ENCODE results near the gene SECTM1.

Gene SECTM1

DNA sequence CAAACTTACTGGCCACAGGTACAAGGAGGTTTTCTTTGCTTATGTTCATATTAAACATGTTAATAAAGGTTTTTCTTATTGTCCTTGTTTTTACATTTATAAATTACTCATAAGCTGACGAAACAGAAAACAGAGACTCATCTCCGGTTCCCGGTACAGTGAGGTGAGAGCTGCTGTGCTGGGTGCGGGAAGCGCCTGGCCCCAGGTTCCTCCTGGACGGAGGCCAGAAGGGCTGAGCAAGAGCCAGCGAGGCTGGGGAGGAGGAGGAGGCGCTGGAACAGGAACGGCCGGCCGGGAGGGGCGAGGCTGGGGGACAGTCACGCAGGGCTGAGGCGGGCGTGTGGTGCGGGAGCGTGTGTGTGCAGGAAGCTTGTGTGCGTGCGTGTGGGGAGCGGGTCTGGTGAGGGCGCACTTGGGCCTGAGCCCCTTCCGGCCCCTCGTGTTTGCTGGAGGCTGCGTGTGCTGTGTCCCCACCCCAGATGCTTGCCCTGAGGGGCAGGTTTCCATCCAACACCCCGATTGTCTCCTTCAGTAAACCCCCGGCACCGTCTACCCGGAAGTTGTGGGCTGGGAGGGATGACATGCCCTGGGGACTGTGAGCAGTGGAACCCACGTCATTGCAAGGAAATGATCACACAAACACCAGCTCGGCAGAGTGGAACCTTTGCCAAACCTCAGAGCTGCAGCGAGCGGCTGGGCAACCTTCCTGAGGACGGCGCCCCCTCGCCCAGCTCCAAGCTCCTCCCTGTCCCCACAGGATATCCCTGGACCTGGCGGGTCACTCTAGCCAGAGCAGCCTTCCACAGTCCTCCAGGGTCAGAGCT, 35.6 kb downstream of the SECTM1 start:
- peak; percentile 96 for DNase-seq

GRCh38 chr17:82297280-82297713, 36.3 kb downstream of the SECTM1 start:
- DNase-seq, result peak; percentile 90

DNA sequence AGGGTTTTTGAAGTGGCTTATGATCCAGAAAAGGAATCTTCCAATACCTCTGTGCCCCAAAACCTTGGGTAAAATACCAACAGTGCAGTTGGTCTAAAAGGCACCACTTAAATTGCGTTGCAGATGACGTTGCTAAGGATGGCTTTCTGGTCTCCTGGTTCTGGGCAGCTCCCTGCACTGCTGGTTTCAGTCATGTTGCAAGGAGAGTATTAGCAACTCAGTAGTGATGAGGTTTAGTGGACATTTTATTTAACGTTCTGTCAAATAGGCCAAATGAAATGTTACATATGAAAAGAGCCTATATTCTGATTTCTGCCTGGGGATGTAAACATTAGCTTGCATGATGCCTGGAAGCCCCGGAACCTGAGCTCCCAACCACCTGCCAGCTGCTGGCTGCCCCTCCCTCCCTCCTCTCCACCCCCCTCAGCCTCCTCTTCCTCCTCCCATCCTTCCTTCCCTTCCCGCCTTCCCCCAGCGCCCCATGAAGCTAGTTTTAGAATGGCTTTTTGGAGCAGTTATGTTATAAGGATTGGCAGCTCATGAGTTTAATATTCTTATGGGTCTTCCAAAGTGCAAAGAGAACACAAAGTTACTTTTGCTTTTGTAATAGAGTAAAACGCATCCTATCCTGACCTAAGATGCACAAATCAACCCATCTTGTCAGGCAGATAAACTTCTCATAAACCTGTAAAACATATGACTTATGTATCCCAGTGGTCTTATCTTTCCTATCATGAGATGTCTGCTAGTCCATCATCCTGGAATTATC, 36.9 kb downstream of the SECTM1 start:
- no peak for DNase-seq

- no peak for DNase-seq
Observed at GRCh38 chr17:82295472-82295814, 38.1 kb downstream of the SECTM1 start.

- no peak for DNase-seq
Observed at GRCh38 chr17:82294064-82294773, 39.3 kb downstream of the SECTM1 start.

DNA sequence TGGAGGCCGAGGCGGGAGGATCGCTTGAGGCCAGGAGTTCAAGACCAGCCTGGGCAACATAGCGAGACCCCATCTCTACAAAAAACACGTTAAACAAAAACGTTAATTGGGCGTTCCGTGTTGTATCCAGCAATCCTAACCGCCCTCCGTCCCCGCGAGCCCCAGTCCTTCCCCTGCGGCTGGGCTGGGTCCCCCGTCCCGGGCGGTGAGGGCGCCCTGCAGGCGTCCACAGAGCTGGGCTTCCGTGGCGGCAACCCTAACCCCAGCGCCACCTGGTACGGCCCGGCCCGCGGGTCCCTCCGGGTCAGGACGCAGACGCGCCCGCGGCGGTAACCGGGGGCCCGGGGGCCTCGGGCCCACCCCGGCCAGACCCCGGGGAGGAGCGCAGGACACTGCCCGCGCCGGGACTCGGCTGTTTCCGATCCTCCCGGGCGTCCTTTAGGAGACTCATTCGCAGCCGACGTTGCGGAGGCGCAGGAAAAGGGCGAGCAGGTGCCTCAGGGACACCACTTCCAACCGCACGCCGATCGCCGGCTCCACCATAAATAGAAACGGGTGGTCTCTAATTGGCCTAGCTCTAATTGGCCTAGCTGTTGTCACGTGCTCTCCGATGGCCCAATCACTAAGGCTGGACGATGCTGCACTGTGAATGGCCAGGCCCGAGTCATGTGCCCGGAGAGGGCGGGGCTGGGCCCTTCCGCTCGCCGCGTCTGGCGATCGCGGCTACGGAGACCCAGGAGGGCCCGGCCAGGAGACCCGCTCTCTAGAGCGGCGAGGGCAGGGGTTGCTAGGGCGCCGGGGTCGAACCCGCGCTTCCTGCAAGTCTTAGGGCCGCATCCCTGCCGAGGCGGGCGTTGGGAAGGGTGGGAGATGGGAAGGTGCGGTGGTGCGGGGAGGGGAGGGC, 41.1 kb downstream of the SECTM1 start:
- peak; percentile 97 for DNase-seq

DNA sequence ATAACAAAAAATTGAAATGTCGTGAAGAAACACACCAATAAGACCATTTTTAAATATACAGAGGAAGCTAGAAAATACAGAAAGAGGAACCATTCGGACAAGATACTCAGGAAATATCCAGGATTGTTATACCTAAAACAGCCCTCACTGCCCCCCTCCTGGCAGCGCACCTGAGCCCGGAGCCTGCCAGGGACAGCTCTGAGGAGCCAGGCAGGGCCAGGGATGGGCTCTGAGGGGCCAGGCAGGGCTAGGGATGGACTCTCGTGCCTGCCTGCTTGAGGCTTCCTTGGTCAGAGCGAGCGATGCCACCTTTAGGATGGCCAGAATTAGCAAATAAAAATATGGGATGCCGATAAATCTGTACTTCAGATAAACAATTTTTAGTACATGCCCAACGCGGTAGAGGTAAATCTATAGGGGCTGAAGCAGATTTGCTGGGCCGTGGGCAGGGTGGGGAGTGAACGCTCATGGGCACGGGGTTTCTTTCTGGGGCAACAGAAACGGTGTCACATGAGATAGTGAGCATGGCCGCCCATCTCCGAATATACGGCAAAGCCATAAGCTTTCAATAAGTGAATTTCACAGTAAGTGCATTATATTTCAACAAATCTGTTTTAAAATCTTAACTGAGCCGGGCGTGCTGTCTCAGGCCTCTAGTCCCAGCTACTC, 41.9 kb downstream of the SECTM1 start:
- no peak for DNase-seq

DNA sequence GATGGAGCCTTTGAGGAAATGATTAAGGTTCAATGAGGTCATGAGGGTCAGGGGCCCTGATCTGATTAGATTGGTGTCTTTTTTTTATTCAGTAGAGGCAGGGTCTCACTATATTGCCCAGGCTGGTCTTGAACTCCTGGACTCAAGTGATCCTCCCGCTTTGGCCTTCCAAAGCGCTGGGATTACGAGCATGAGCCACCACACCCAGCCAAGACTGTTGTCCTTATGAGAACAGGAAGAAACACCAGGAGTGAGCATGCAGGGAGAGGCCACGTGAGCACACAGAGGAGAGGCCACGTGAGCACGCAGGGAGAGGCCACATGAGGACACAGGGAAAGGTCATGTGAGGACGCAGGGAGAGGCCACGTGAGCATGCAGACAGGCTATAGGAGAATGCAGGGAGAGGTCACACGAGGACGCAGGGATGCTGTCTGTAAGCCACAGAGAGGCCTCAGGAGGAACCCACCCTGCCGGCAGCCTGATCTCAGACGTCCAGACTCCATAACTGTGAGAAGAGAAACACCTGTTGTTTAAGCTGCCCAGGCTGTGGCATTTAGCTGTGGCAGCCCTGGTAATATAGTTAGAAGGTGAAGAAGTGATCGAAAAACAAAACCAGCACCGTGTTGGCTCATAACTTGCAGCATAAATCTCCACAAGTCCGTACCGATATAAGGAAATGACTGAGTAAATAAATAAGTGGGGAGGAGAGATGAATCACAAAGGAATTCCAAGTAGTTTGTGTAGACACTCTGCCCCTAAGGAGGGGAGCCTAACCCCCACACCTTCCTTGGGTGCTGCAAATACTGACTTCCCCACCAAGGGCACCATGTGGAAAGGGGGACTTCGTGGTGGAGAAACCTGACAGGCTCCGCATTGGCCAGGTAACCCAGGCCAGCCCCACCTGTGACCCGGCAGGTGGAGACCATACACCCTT, 45.4 kb downstream of the SECTM1 start:
- peak; percentile 40 for DNase-seq

- DNase-seq, result no peak
Observed at GRCh38 chr17:82287013-82287867, 46.3 kb downstream of the SECTM1 start.

DNA sequence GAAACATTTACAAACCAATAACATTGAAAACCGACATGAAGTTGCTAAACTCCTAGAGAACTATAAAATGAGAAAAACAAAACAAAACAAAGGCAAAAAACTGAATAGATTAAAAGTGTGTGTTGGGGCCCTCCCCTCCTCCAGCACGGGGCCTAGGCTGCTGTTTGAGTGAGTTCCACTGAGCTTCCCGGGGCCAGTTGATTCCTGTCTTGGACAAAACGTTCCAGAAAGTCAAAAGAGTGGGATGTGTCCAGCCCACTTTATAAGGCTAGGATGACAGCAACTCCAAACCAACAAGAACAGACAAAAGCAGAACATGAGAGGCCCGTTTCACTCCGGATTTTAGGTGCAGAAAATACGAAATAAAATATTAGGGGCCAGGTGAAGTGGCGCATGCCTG, 48.4 kb downstream of the SECTM1 start:
- DNase-seq, result no peak

DNA sequence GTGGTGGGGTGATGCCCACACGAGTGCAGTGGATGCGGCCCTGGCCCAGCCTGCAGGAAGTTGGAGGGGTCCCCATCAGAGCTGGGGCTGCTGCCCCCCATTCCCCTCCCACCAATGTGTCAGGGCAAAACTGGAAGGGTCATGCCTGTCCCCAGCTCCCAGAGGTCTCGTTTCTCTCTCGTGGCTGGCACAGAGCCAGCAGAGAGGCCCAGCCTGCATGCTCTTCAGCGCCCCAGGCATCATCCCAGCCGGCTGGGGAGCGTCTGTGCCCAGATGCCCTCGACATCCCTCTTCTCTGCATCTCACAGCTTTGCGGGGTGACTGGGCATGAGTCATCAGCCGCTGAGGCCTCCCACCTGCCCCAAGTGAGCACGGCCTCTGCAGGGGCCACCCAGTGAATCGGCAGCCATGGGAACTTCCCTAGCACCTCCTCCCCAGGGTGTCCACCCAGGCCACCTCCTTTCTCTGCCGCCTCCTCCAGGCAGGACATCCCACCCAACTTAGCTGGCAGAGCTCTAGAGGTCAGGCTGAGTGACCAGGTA, 50.3 kb downstream of the SECTM1 start:
- peak; percentile 64 for DNase-seq

DNA sequence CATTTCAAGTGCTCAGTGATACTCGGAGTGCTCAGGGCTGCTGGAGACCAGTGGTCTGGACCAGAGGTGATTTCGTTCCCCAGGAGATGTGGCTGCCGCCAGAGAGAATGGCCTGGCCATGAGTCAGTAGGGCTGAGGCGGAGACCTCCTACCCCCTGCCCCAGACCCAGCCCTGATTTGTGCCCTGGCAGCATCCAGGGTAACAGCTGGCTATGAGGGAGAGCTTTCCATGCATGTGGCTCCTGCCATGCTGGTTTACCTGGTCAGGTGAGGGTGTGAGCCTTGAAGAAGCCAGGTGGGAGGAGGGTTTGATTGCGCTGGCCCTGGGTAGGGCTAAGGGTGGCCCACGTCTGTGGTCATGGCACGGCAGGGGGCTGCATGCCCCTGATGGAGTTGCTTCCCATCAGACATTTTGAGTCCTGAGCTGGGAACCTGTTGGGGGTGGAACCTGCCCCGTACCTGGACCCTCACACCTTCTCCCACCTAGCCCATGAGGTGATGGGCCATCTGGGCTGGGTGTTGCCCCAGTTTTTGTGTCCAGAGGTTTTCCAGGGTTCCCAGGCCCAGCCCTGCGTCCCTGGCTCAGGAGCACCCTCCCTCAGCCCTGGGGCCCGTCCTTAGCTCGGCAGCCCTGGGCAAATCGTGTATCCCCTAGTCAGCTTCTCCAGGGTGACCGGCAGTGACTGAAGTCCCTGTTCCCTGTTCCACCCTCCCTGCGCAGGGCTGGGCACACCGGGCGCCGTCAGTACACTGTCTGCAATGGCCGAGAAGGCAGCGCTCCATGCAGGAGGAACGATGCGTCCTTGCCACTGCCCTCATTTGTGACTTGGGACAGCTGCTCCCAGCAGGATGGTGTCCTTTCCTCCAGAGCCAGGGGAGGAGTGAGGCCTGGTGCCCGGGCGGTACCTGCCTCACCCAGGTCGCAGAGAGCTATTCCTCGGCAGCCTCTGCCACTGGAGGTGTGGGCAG, 51.0 kb downstream of the SECTM1 start:
- DNase-seq, result no peak

GRCh38 chr17:82281502-82282238, 51.9 kb downstream of the SECTM1 start:
- DNase-seq, result no peak

DNA sequence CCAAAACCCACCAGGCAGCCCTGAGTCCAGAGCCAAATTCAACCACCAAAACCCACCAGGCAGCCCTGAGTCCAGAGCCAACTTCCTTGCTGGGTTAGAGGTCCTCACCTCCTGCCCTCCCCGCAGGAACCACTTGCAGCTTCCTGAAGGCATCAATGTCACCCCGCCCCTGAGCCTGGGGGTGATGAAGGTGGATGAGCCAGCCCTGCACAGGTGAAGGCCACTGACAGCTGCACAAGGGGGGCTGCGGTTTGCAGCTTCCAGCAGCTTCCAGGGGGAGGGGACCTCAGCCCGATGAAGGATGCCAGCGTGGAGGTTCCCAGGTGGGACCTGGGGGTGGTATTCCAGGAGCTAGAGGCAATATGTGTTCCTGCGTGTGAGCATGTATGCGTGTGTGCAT, 52.5 kb downstream of the SECTM1 start:
- no peak for DNase-seq

- DNase-seq, result no peak
Observed at GRCh38 chr17:82280537-82280936, 53.0 kb downstream of the SECTM1 start.

DNA sequence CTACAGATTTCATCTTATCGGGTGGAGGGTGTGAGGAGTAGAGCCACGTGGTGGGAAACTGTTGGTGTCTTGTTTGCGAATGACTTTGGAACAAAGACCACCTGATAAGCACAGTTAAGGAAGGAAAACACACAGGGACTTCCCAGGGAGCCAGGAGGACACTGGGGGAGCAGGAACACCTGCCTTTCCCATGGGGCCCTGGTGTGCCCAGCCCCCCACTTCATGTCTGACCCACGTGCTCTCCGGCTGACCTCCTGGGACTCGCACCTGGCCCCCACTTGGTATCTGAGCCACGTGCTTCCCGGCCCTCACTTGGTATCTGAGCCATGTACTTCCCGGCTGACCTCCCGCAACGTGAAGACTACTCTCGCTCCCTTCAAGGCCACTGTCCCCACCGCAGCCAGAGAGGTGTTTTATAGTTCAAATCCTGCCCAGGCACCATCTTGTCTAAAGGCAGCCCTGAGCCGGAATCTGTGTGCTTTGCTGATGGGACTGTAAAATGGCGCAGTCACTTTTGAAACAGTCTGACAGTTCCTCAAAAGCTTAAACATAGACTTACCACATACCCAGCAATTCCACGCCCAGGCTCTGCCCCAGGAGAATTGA, 54.7 kb downstream of the SECTM1 start:
- no peak for DNase-seq

DNA sequence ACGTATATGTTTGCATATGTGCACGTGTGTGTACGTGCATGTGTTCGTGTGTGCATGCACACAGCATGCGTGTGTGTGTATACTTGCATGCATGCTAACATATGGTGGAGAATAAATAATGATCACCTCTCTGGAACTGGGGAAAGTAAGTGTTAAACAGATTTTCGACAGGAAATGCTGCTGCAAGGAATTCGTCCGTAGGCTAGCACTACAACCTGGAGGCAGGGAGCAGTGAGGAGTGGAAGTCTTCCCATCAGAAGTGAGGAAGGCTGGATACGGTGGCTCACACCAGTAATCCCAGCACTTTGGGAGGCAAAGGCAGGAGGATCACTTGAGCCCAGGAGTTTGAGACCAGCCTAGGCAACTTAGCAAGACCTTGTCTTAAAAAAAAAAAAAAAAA, 55.3 kb downstream of the SECTM1 start:
- DNase-seq, result no peak
